Measurements from ENCODE around the gene RAB26. TPM values are rescaled to one million over a fixed set of nuclear protein-coding genes. Genes with fewer than 3 reads are reported as not detected.

Gene RAB26
- 1.3 and 1.5 TPM in 2 replicates for total RNA-seq (ENCODE audit: low replicate concordance)

GRCh38 chr16:2147981-2148671 is at the start of gene RAB26:
Gene RAB26, plus strand, starts transcription at chr16:2148625. Its CDS starts 159 bp downstream, at chr16:2148784.

GRCh38 chr16:2135770-2136490 is 12.5 kb upstream of the RAB26 start, which contains the start of gene PKD1:
Gene PKD1, minus strand, starts transcription at chr16:2135898. Its CDS starts 209 bp downstream, at chr16:2135689.

DNA sequence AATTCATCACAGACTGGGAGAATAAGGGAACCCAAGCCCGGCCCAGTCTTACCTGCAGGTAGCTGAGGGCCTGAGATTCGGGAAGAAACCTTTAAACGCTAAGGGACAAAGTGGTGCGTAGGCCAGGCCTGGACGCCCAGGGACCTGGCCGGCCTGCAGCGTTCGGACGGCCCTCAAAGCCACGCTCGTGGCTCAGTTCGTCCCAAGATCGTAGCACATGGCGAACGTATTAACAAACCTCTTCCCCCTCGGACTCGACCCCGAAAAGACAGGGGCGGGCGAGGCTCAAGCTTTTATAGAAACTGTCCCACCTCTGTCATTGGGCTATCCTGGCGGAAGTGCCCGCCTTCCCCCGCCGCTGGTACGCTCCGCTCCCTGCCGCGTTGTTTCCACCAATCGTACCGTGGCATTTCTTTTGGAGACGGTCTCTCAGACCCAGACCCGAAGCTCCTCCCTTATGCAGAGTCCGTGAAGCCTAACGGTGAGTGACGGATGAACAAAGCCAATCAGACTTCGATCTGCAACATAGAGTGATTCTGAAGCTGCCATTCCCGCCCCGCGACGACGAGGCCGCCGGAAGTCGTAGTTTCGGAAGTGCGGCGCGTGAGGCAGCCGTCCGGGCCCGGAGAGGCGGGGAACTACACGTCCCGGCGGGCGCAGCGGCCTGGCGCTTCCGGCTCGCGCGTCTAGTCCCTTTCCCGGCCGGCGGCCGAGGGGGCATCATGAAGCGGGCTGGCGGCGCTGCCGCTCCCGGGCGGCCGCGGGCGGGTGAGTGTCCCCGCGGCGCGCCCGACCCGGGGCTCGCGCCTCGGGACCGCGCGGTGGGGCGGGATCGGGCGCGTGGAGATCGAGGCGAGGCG is 6.9 kb downstream of the RAB26 start, which contains the start of gene TRAF7:
Gene TRAF7 (plus strand): TSS at position 692 of the 860 bp plus-strand sequence. CDS start 8,139 bp downstream, outside the sequence.

GRCh38 chr16:2196162-2196980 is 47.9 kb downstream of the RAB26 start, which contains the start of gene CASKIN1:
Gene CASKIN1, minus strand, starts transcription at chr16:2196605. Its CDS starts 173 bp downstream, at chr16:2196432.

Other genes with a start within 250 kb of the RAB26 start
- not detected in 2 replicates for gene HS3ST6, start 230.2 kb upstream of the RAB26 start, total RNA-seq (ENCODE audit: low replicate concordance)
- gene MSRB1, start 205.4 kb upstream of the RAB26 start, total RNA-seq (ENCODE audit: low replicate concordance): 4.8 and 8.5 TPM in 2 replicates
- 0.12 TPM in 1 of 2 replicates, not detected in the other for gene RPL3L, start 193.9 kb upstream of the RAB26 start, total RNA-seq (ENCODE audit: low replicate concordance)
- 221 and 281 TPM in 2 replicates for gene NDUFB10, start 189.1 kb upstream of the RAB26 start, total RNA-seq (ENCODE audit: low replicate concordance)
- gene RPS2, start 183.8 kb upstream of the RAB26 start, total RNA-seq (ENCODE audit: low replicate concordance): 3,947 and 4,144 TPM in 2 replicates
- not detected in 2 replicates for gene RNF151, start 181.8 kb upstream of the RAB26 start, total RNA-seq (ENCODE audit: low replicate concordance)
- gene TBL3, start 176.6 kb upstream of the RAB26 start, total RNA-seq (ENCODE audit: low replicate concordance): 36.2 and 36.5 TPM in 2 replicates
- gene NOXO1, start 167.2 kb upstream of the RAB26 start, total RNA-seq (ENCODE audit: low replicate concordance): not detected in 2 replicates
- 6.4 and 11.7 TPM in 2 replicates for gene GFER, start 164.4 kb upstream of the RAB26 start, total RNA-seq (ENCODE audit: low replicate concordance)
- gene SYNGR3, start 158.7 kb upstream of the RAB26 start, total RNA-seq (ENCODE audit: low replicate concordance): 0.94 and 4.9 TPM in 2 replicates
- 9.9 and 12.0 TPM in 2 replicates for gene ZNF598, start 138.8 kb upstream of the RAB26 start, total RNA-seq (ENCODE audit: low replicate concordance)
- gene NPW, start 128.8 kb upstream of the RAB26 start, total RNA-seq (ENCODE audit: low replicate concordance): 0.23 and 0.60 TPM in 2 replicates
- 8.2 and 48.6 TPM in 2 replicates for gene NHERF2, start 121.7 kb upstream of the RAB26 start, total RNA-seq (ENCODE audit: low replicate concordance)
- gene NTHL1, start 100.8 kb upstream of the RAB26 start, total RNA-seq (ENCODE audit: low replicate concordance): 33.1 and 36.3 TPM in 2 replicates
- 29.4 and 80.4 TPM in 2 replicates for gene TSC2, start 100.6 kb upstream of the RAB26 start, total RNA-seq (ENCODE audit: low replicate concordance)
- 63.7 and 174 TPM in 2 replicates for gene PKD1, start 12.7 kb upstream of the RAB26 start, total RNA-seq (ENCODE audit: low replicate concordance)
- gene TRAF7, start 7.2 kb downstream of the RAB26 start, total RNA-seq (ENCODE audit: low replicate concordance): 37.0 and 49.5 TPM in 2 replicates
- 0.08 and 0.47 TPM in 2 replicates for gene CASKIN1, start 48.0 kb downstream of the RAB26 start, total RNA-seq (ENCODE audit: low replicate concordance)
- 16.5 and 19.7 TPM in 2 replicates for gene MLST8, start 56.8 kb downstream of the RAB26 start, total RNA-seq (ENCODE audit: low replicate concordance)
- gene BRICD5, start 62.2 kb downstream of the RAB26 start, total RNA-seq (ENCODE audit: low replicate concordance): 2.9 and 4.0 TPM in 2 replicates
- 5.3 and 9.5 TPM in 2 replicates for gene PGP, start 66.2 kb downstream of the RAB26 start, total RNA-seq (ENCODE audit: low replicate concordance)
- 26.2 and 33.9 TPM in 2 replicates for gene E4F1, start 75.0 kb downstream of the RAB26 start, total RNA-seq (ENCODE audit: low replicate concordance)
- gene DNASE1L2, start 87.8 kb downstream of the RAB26 start, total RNA-seq (ENCODE audit: low replicate concordance): 0.38 and 1.1 TPM in 2 replicates
- gene ECI1, start 103.0 kb downstream of the RAB26 start, total RNA-seq (ENCODE audit: low replicate concordance): 15.2 and 32.6 TPM in 2 replicates
- gene RNPS1, start 119.5 kb downstream of the RAB26 start, total RNA-seq (ENCODE audit: low replicate concordance): 19.3 and 47.3 TPM in 2 replicates
- 1.2 and 1.7 TPM in 2 replicates for gene ABCA3, start 192.1 kb downstream of the RAB26 start, total RNA-seq (ENCODE audit: low replicate concordance)